Measurements from ENCODE around the gene LMX1B.

GRCh38 chr9:126743041-126743440 is 129.3 kb downstream of the LMX1B start:
- TF ChIP-seq JUN (IDR thresholded peaks at IDR 0.05; ENCODE audit: borderline replicate concordance, insufficient read depth, insufficient read length, low read depth) (no peak), CTCF (IDR thresholded peaks at IDR 0.05; ENCODE audit: extremely low read depth in 1 of 2, insufficient read depth in 1 of 2, low read depth in 1 of 2, low read length in 2 of 2) (no peak), POLR2AphosphoS5 (IDR thresholded peaks at IDR 0.05; ENCODE audit: insufficient read depth, low read depth, low read length) (no peak), EZH2 (IDR thresholded peaks at IDR 0.05; ENCODE audit: borderline replicate concordance, low read depth, low read length, severe bottlenecking) (no peak), POLR2A (IDR thresholded peaks at IDR 0.05; ENCODE audit: low read depth, low read length) (no peak), MYC (IDR thresholded peaks at IDR 0.05; ENCODE audit: low read depth, low read length) (no peak), FOS (IDR thresholded peaks at IDR 0.05; ENCODE audit: borderline replicate concordance, insufficient read depth, low read length) (no peak), GATA2 (IDR thresholded peaks at IDR 0.05; ENCODE audit: insufficient read depth, insufficient read length, low read depth, low read length) (no peak), MAX (IDR thresholded peaks at IDR 0.05; ENCODE audit: insufficient read depth, insufficient read length) (no peak)

Measured in endothelial cell of umbilical vein (primary cell).